GM19328 (cell line): Measurements from ENCODE around the gene SRP19.
"Not testable (repeated sequence)": the region's sequence is repeated elsewhere in the genome, so short reads cannot be mapped to it uniquely, and the experiment has no call there.

Experiments used
- ATAC-seq: cut with Tn5 transposase; IDR thresholded peaks from one replicate; pipeline ENCODE4 v1.9.1; 2021; ENCODE audit warnings: mild to moderate bottlenecking, moderate library complexity; ENCODE audit not compliant: unreplicated experiment

Gene SRP19

GRCh38 chr5:112860929-112861637, at the start of gene SRP19:
SRP19 (plus strand) TSS chr5:112861287; CDS start chr5:112861377, 90 bp downstream.
- peak; percentile 98 for ATAC-seq

GRCh38 chr5:112812549-112812948, 48.5 kb upstream of the SRP19 start:
- no peak for ATAC-seq

DNA sequence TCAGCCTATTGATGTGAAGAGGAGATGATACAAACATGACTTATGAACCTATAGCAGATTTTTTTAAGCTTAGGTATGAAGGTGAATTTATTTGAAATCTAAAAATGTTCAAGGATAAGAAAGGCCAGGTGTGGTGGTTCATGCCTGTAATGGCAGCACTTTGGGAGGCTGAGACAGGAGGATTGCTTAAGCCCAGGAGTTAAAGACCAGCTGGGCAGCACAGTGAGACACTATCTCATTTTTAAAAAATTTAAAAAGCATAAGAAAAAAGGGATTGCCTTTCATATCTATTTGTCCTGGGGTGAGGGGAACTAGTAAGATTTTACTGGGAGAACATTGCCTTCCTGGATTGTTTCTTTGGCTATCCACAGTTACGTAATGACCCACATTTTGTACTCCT, 40.8 kb upstream of the SRP19 start:
- no peak for ATAC-seq

GRCh38 chr5:112822456-112822855, 38.6 kb upstream of the SRP19 start:
- no peak for ATAC-seq

GRCh38 chr5:112823181-112823580, 37.9 kb upstream of the SRP19 start:
- ATAC-seq: no peak

DNA sequence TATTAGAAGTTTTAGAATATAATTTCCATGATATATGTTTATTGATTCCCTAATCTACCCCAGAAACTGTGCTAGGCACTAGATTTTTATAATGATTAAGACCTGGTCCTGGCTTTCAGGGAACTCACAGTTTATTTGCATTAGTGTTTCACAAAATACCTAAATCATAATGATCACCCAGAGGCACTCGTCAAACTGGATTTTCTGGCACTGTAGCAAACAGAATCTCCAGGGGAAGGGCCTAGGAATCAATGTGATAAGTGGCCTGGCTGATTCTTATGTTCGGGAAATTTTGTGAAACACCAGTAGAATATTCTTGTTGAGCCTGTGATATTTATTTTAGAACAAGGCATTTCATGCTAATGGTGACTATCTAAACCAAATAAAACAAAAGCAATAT, 37.4 kb upstream of the SRP19 start:
- ATAC-seq: no peak

DNA sequence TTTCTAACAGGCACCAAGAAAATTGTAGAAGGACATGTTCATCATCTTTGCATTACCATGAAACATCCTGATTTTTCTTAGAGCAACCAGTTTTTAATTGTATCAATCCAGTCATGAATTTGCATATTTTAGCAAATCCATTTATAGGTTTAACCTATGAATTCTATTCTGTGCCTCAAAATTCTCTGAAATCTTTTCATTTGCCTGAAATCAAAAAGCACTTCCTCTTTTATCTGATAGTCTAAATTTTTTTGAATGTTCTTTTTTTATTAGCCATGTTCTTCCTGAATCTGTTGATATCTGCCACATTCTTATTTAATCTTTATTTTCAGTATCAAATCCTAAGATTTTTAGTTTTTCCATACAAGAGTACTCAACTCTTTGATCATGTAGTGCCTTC, 36.9 kb upstream of the SRP19 start:
- ATAC-seq: no peak

DNA sequence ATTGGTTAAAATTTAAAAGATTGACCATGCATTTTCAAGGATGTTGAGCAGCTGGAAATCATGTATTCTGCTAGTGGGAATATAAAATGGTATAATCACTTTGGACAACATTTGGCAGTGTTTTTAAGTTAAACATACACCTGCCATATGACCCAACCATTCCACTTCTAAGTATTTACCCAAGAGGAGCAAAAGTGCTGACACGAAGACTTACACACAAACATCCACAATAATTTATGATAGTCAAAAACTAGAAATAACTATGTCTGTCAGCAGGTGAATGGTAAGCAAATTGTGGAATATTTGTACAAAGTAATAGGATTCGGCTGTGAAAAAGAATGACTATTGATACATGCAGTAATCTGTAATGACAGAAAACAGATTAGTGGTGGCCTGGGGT, 30.7 kb upstream of the SRP19 start:
- ATAC-seq: no peak

GRCh38 chr5:112833971-112834370, 27.1 kb upstream of the SRP19 start:
- no peak for ATAC-seq

DNA sequence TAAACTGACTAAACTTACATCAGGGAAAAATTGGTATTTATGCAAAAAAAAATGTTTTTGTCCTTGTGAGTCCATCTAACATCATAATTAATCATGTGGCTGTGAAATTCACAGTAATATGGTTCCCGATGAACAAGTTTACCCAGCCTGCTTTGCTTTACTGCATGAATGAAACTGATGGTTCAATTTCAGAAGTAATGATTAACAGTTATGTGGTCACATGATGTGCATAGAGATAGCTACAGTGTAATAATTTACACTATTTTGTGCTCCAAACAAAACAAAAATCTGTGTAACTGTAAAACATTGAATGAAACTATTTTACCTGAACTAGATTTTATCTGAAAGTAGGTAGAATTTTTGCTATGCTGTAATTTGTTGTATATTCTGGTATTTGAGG, 16.6 kb upstream of the SRP19 start:
- no peak for ATAC-seq

DNA sequence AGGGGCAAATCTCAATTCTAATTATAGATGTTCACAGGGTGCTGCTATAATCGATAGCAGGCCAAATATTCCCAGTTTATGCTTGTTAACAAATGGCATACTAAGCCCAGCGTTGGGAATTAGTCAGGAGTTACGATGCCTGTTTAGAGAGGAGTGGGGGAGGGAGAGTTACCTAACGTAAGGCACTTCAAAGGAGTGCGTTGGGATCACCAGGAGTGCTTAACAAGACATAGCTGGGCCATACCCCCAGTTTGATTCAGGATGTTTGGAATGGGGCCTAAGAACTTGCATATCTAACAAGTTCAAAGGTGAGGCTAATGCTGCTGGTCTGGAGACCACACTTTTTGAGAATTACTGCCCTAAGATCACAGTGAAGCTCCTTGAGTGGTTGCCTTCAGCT, 14.5 kb upstream of the SRP19 start:
- ATAC-seq: no peak

GRCh38 chr5:112847306-112847705, 13.8 kb upstream of the SRP19 start:
- ATAC-seq: no peak

GRCh38 chr5:112848116-112848811, 12.8 kb upstream of the SRP19 start:
- ATAC-seq: peak; percentile 95

- no peak for ATAC-seq
Measured at GRCh38 chr5:112849912-112850311, 11.2 kb upstream of the SRP19 start.

DNA sequence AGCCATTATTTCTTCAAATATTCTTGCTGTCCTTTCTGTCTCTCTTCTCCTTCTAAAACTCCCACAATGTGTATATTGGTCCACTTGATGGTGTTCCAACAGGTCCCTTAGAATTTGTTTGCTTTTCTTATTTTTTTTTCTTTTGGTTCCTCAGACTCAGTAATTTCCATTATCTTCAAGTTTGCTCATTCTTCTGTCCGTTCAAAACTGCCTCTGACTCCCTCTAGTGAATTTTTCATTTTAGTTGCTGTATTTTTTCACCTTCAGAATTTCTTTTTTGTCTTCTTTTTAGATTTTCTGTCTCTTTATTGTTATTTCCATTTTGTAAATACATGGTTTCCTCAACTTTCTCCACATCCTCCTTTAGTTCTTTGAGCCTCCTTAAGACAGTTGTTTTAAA, 6.4 kb upstream of the SRP19 start:
- ATAC-seq: no peak

DNA sequence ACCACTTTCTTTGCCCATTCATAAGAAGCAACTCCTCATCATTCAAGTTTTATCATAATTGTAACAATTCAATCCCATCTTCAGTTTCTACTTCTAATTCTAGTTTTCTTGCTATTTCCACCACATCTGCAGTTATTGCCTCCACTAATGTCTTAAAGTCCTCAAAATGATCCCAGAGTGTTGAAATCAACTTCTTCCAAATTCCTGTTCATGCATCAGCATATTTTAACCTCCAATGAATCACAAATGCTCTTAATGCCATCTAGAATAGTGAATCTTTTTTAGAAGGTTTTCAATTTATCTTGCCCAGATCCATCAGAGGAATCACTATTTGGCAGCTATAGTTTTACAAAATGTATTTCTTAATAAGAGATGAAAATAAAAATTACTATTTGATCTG, 3.2 kb upstream of the SRP19 start:
- no peak for ATAC-seq

- ATAC-seq: not testable (repeated sequence)
Measured at GRCh38 chr5:112860571-112860928, 537 bp upstream of the SRP19 start.

GRCh38 chr5:112861638-112861985, 525 bp downstream of the SRP19 start:
- ATAC-seq: no peak

DNA sequence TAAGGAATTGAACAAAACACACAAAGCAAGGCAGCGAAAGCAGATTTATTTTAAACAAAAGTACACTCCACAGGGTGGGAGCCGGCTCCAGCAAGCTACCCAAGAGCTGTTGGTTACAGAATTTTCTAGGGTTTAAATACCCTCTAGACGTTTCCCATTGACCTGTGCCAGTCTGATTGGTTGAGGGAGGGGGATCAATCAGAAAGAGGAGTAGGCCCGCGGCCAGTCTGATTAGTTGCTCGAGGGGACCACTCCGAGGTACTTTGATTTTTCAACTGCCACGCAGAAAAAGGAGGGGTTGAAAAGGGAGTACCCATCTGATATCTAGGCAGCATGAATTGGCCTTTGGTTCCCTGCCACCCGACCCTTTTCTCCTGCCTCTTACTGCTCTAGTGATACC, 998 bp downstream of the SRP19 start:
- ATAC-seq: no peak

DNA sequence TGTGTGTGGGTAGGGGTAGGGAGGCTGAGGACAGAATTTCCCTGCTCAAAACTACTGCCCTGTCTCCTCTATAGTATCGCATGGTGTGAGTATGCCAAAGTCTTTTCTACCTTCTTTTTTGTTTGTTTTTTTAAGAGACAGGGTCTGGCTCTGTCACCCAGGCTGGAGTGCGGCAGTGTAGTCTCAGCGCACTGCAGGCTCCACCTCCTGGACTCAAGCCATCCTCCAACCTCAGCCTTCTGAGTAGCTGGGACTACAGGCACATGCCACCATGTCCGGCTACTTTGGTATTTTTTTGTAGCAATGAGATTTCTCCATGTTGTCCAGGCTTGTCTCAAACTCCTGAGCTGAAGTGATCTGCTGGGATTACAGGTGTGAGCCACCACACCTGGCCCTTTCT, 2.5 kb downstream of the SRP19 start:
- no peak for ATAC-seq

DNA sequence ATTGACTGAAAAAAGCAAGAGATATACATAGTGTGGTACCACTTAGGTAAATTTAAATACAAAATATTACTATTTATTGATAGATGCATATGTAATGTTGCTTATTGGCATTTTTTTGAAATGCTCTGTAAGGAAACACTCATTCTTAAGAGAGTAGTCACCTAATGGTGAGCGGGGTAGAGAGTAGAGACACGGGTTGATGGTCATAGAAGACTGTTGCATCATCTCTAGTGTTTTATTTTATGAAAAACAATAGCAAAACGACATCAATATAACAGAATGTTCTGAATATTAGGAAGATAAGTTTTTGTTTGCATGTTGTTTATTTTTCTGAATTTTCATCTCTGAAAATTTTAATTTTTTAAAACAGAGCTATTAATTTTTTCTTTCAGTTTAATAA, 4.0 kb downstream of the SRP19 start:
- no peak for ATAC-seq

GRCh38 chr5:112866739-112867138, 5.7 kb downstream of the SRP19 start:
- no peak for ATAC-seq

DNA sequence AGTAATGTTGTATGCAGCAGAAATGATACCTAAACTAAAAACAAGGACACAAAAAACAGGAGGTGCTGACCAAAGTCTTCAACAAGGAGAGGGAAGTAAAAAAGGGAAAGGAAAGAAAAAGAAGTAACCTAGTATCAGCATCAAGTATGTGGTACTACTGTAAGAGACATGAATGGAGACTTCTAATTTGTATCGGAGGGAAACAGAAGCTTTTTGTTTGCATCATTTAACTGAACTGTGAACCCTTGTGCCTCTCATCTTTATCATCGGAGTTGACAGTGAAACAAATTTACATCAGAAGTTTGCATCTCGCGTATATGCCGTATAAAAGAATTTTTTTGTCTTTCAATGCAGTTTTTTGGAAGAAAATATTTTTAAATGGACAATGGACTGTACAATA, 6.3 kb downstream of the SRP19 start:
- ATAC-seq: no peak
